Breast epithelium (tissue), 3 donors: ENCODE data around the gene NFIC.

ENCODE experiments used
- CTCF ChIP-seq, 3 donors: fragments of 450-650 bp; IDR thresholded peaks; one replicate each; pipeline ENCODE4 v1.5.1; 2016 to 2017; ENCODE audit warnings: antibody characterized with exemption in 3 of 3, mild to moderate bottlenecking in 3 of 3, moderate library complexity in 3 of 3
- POLR2A ChIP-seq: fragments of 450-650 bp; IDR thresholded peaks from one replicate; pipeline ENCODE4 v1.6.1; 2016; ENCODE audit warnings: antibody characterized with exemption, mild to moderate bottlenecking, moderate library complexity

- TF ChIP-seq CTCF (IDR thresholded peaks at IDR 0.05), result no peak
- no peak for TF ChIP-seq POLR2A
Observed at GRCh38 chr19:3515891-3516422, 149.6 kb downstream of the NFIC start.
